Measurements from ENCODE around the gene FRMD8. TPM values are rescaled to one million over a fixed set of nuclear protein-coding genes. Genes with fewer than 3 reads are reported as not detected.

Gene FRMD8
- total and polyA plus RNA-seq, 9 of the 15 experiments (the other 6 are each of a cell fraction or from before 2014, with no cell fraction given): 4.5 to 54.5 (median 15.8) TPM

DNA sequence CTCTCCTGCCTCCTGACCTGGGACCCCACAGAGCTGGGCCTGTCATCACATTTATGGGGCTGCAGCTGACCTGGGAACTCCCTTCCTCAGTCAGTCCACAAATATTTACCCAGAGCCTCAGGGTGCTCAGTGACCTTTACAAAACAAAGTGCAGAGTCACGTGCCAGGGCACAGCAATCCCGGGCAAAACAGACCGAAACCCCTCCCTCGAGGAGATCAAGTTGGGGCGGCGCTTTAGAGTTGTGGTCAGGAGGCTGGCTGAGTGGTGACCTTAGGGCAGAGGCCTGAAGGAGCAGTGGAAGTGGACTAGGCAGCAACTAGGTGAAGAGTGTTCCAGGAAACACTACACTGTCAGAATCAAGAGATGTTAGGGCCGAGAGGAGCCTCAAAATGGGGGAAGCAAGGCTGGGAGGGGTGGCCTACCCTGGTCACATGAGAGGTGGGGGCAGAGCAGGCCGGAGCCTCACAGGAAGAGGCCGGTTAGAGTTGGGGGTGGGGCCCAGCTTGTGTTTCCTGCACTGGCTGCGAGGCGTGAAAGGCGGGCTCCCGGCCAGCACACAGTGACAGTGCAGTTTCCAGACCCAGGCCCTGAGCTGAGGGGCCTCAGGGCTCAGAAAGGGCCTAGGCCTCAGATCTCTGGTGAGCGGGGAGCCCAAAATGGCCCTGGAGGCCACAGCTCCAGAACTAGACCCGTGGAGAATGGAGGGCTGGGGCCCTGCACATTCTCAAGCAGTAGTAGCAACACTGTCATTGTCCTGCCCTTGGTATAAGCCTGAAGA is 32.4 kb downstream of the FRMD8 start (continued):
- TF ChIP-seq, protein P1, sequence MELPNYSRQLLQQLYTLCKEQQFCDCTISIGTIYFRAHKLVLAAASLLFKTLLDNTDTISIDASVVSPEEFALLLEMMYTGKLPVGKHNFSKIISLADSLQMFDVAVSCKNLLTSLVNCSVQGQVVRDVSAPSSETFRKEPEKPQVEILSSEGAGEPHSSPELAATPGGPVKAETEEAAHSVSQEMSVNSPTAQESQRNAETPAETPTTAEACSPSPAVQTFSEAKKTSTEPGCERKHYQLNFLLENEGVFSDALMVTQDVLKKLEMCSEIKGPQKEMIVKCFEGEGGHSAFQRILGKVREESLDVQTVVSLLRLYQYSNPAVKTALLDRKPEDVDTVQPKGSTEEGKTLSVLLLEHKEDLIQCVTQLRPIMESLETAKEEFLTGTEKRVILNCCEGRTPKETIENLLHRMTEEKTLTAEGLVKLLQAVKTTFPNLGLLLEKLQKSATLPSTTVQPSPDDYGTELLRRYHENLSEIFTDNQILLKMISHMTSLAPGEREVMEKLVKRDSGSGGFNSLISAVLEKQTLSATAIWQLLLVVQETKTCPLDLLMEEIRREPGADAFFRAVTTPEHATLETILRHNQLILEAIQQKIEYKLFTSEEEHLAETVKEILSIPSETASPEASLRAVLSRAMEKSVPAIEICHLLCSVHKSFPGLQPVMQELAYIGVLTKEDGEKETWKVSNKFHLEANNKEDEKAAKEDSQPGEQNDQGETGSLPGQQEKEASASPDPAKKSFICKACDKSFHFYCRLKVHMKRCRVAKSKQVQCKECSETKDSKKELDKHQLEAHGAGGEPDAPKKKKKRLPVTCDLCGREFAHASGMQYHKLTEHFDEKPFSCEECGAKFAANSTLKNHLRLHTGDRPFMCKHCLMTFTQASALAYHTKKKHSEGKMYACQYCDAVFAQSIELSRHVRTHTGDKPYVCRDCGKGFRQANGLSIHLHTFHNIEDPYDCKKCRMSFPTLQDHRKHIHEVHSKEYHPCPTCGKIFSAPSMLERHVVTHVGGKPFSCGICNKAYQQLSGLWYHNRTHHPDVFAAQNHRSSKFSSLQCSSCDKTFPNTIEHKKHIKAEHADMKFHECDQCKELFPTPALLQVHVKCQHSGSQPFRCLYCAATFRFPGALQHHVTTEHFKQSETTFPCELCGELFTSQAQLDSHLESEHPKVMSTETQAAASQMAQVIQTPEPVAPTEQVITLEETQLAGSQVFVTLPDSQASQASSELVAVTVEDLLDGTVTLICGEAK (IDR thresholded peaks at IDR 0.05): peak; percentile 82
- TF ChIP-seq, protein P1 (CRISPR knock-in tag; IDR thresholded peaks at IDR 0.05): no peak
- no peak for TF ChIP-seq TAF15 (IDR thresholded peaks at IDR 0.05; ENCODE audit: low read depth, low read length)
- no peak for TF ChIP-seq ATF3 (IDR thresholded peaks at IDR 0.05)
- peak; percentile 78; the same call in 1 of the 2 replicates for TF ChIP-seq ATF3 (CRISPR knock-in tag; conservative IDR thresholded peaks at IDR 0.05)
- peak; percentile 59; the same call in 1 of the 2 replicates for TF ChIP-seq KLF13 (tag; IDR thresholded peaks at IDR 0.05; ENCODE audit: borderline replicate concordance, low read depth)
- no peak for TF ChIP-seq PTTG1 (tag; IDR thresholded peaks at IDR 0.05; ENCODE audit: low read depth)
- TF ChIP-seq MYBL2 (IDR thresholded peaks at IDR 0.05; ENCODE audit: low read depth): no peak
- no peak for TF ChIP-seq MYBL2 (CRISPR knock-in tag; IDR thresholded peaks at IDR 0.05; ENCODE audit: borderline replicate concordance)
- peak; percentile 48 to 59; a peak in 2 of 4 replicates for TF ChIP-seq FOXA3 (CRISPR knock-in tag; conservative IDR thresholded peaks at IDR 0.05 in 1 of 2, IDR thresholded peaks at IDR 0.05 in 1 of 2)
- no peak for TF ChIP-seq ZNF124 (CRISPR knock-in tag; IDR thresholded peaks at IDR 0.05)
- TF ChIP-seq, protein P2, sequence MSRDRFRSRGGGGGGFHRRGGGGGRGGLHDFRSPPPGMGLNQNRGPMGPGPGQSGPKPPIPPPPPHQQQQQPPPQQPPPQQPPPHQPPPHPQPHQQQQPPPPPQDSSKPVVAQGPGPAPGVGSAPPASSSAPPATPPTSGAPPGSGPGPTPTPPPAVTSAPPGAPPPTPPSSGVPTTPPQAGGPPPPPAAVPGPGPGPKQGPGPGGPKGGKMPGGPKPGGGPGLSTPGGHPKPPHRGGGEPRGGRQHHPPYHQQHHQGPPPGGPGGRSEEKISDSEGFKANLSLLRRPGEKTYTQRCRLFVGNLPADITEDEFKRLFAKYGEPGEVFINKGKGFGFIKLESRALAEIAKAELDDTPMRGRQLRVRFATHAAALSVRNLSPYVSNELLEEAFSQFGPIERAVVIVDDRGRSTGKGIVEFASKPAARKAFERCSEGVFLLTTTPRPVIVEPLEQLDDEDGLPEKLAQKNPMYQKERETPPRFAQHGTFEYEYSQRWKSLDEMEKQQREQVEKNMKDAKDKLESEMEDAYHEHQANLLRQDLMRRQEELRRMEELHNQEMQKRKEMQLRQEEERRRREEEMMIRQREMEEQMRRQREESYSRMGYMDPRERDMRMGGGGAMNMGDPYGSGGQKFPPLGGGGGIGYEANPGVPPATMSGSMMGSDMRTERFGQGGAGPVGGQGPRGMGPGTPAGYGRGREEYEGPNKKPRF (IDR thresholded peaks at IDR 0.05; ENCODE audit: low read depth, low read length): no peak
- TF ChIP-seq IRF9 (tag; IDR thresholded peaks at IDR 0.05): no peak

Data from K562 (cell line).